Measurements from ENCODE around the gene CLIC1. TPM values are rescaled to one million over a fixed set of nuclear protein-coding genes. Genes with fewer than 3 reads are reported as not detected.

Gene CLIC1
- total and polyA plus RNA-seq, 10 of the 15 experiments (the other 5 are each of a cell fraction or from before 2014, with no cell fraction given): 446 to 1,266 (median 636) TPM

DNA sequence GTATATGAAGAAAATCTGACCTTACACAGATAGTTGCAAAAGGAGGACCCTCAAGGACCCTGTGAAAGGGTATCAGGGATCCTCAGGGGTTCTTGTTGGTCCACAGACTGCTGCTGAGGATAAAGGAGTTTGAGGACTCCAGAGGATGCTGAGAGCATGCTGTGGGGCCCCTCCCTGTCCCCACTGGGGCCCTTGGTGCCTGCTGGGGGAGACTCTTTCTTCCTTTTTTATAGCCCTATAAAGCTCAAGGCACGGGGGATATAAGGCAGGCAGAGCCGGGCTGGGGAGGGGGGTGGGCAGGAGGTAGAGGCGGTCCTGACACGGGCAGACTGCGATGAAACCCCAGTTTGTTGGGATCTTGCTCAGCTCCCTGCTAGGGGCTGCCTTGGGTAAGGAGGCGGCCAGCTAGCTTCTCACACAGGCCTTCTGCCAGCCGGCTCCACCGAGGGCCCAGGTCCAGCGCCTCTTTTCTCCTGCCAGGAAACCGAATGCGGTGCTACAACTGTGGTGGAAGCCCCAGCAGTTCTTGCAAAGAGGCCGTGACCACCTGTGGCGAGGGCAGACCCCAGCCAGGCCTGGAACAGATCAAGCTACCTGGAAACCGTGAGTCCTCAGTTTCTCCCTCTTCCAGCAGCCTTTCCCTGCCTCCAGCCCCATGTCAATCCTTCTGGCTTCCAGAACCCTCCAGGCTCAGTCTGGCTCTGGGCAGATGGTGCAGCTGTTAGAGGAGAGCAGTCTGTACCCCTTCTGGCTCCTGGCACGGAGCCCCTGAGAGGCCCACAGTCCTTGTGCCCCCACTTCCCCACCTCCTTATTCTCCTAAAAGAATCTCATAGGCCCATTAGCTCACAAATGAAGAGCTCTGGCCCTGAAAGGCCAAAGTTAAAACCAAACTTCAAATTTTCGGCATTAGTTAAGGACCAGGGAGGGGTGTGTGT, 21.0 kb downstream of the CLIC1 start, which contains the start of gene LY6G6D (continued):
- TF ChIP-seq, protein P1, sequence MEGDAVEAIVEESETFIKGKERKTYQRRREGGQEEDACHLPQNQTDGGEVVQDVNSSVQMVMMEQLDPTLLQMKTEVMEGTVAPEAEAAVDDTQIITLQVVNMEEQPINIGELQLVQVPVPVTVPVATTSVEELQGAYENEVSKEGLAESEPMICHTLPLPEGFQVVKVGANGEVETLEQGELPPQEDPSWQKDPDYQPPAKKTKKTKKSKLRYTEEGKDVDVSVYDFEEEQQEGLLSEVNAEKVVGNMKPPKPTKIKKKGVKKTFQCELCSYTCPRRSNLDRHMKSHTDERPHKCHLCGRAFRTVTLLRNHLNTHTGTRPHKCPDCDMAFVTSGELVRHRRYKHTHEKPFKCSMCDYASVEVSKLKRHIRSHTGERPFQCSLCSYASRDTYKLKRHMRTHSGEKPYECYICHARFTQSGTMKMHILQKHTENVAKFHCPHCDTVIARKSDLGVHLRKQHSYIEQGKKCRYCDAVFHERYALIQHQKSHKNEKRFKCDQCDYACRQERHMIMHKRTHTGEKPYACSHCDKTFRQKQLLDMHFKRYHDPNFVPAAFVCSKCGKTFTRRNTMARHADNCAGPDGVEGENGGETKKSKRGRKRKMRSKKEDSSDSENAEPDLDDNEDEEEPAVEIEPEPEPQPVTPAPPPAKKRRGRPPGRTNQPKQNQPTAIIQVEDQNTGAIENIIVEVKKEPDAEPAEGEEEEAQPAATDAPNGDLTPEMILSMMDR (IDR thresholded peaks at IDR 0.05 in 2 of 3, conservative IDR thresholded peaks at IDR 0.05 in 1 of 3; ENCODE audit: control insufficient read depth in 2 of 3, extremely low read depth in 1 of 3, insufficient read depth in 1 of 3, low read depth in 3 of 3, low read length in 3 of 3): no peak
- TF ChIP-seq ATF7 (IDR thresholded peaks at IDR 0.05; ENCODE audit: low read depth) (no peak), ASH2L (IDR thresholded peaks at IDR 0.05; ENCODE audit: borderline replicate concordance, low read depth) (no peak), RAD51 (IDR thresholded peaks at IDR 0.05) (no peak), TBL1XR1 (IDR thresholded peaks at IDR 0.05; ENCODE audit: low read depth, low read length) (no peak)

DNA sequence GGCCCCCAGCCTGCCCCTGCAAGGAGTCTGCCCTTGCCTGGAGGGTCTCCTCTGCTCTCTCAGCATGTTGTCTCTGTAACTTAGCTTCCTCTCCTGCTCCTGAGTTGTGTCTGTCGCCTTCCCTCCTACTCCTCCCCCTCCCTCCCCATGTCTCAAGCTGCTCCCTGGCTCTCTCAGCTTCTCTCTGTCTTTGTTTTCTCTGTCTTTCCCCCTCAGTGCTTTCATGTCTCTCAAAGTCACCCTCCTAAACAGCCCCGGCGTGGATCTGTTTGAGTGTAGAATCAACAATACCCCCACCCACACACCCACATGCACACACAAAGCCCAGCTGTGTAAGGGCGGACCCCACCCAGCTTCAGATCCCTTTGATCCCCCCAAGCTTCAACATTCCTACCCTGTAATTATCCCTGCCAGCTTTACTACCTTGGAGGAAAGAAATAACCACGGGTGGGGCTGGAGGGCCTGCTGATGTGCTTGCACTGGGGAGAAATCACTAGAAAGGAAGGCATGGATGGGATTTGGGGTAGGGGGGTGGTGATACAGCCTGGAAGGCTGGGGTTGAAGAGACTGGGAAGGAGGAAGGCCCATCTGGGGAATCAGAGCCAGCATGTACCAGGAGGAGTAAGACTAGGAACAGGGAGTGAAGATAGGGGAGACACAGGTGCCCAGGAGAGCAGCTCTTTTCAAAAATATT, 22.2 kb downstream of the CLIC1 start:
- in situ Hi-C loops (cut with MboI): no loop called here
- TF ChIP-seq ZBED1 (IDR thresholded peaks at IDR 0.05; ENCODE audit: borderline replicate concordance): no peak
- no peak for TF ChIP-seq RBBP5 (conservative IDR thresholded peaks at IDR 0.05)
- TF ChIP-seq NR2C1 (IDR thresholded peaks at IDR 0.05): no peak
- no peak for TF ChIP-seq BACH1 (IDR thresholded peaks at IDR 0.05; ENCODE audit: borderline replicate concordance)
- TF ChIP-seq HDAC2 (IDR thresholded peaks at IDR 0.05): no peak
- no peak for TF ChIP-seq DPF2 (IDR thresholded peaks at IDR 0.05)
- TF ChIP-seq RAD21 (IDR thresholded peaks at IDR 0.05; ENCODE audit: insufficient read depth, low read depth, low read length): no peak
- 31% methylated on average over 5 of the region's 5 CpGs for WGBS (ENCODE audit: insufficient coverage, insufficient replicate concordance, low lambda C conversion rate, missing lambda C conversion rate)
- H3K4me2 ChIP-seq (ENCODE audit: control insufficient read depth, insufficient read depth): no peak overlapping the region
- H2AFZ ChIP-seq (ENCODE audit: control insufficient read depth, low read depth, low read length): no peak overlapping the region
- no TSS peak for BruUV-seq (replicated peaks)
- H3K4me3 ChIP-seq: no peak overlapping the region
- ATAC-seq (no peak), DNase-seq (ENCODE audit: low read depth, low spot score) (no peak), FAIRE-seq (no peak)
- intact Hi-C loops (cut with micrococcal nuclease; ENCODE audit: unreplicated experiment): no loop called here
- no peaks in the 10 kb centered on the region for H3K36me3 ChIP-seq (ENCODE audit: control insufficient read depth in 2 of 2, insufficient read depth in 2 of 2, low read length in 1 of 2)
- no peaks in the 10 kb centered on the region for H3K79me2 ChIP-seq (ENCODE audit: control insufficient read depth, insufficient read depth, low read length)
- SMC1A ChIA-PET (ENCODE audit: uncharacterized antibody, unreplicated experiment): interaction anchor here (0.6 to 2.1 kb wide), 2 partner anchors 10 to 56 kb away, joined by 3 to 7 read pairs; partner anchors contain the start of gene MPIG6B
- POLR2A ChIA-PET: interaction anchor here (0.5 to 1.3 kb wide), 4 partner anchors 21 to 202 kb away, joined by 3 to 6 read pairs (median 4); no protein-coding TSS in a partner anchor
- CTCF ChIA-PET: interaction anchor here (1.1 to 1.4 kb wide), 2 partner anchors 10 to 56 kb away, joined by 3 to 5 read pairs; partner anchors contain the start of gene MPIG6B
- H3K9me3 ChIP-seq (replicated peaks; ENCODE audit: control insufficient read depth, insufficient read depth, low read length): no peaks in the 10 kb centered on the region
- RAD21 ChIA-PET (ENCODE audit: unreplicated experiment): no interaction called here
- H3K27ac ChIP-seq (ENCODE audit: control insufficient read depth, insufficient read depth): no peak overlapping the region
- H3K27me3 ChIP-seq (replicated peaks in 1 of 2; ENCODE audit: control insufficient read depth in 2 of 2, insufficient read depth in 2 of 2, low read length in 1 of 2): peaks cover 0 to 2% of the 10 kb centered on the region in 2 experiments; a peak in 3 of 4 replicates
- H3K4me1 ChIP-seq (ENCODE audit: control insufficient read depth, insufficient read depth, low read length): no peaks in the 10 kb centered on the region
- no peak overlapping the region for H3K9ac ChIP-seq (ENCODE audit: control insufficient read depth, insufficient read depth, low read length)
- H4K20me1 ChIP-seq (ENCODE audit: control insufficient read depth, insufficient read depth): no peaks in the 10 kb centered on the region

Data from GM12878 (cell line).